PC-9 (cell line): ENCODE results near the gene NCR3LG1. TPM values are rescaled to one million over a fixed set of nuclear protein-coding genes. Genes with fewer than 3 reads are reported as not detected.

Experiments
- BruUV-seq: library from RNA; stranded (reverse); fragments of 400-500 nt; replicated peaks from 2 replicates; lab custom pipeline; 2021; lab: Mats Ljungman, UMichigan
- CTCF ChIA-PET: fragments of 300-600 bp; sonication (Branson Sonifier 250); formaldehyde crosslinking; loops from one replicate; lab custom pipeline; 2022; ENCODE audit warnings: antibody characterized with exemption; lab: Charles Lee
- POLR2A ChIA-PET: fragments of 300-600 bp; sonication (Branson Sonifier 250); formaldehyde crosslinking; loops from one replicate; lab custom pipeline; 2022; ENCODE audit warnings: antibody characterized with exemption; ENCODE audit not compliant: unreplicated experiment; lab: Charles Lee
- DNase-seq, 2 experiments: peaks; one replicate each; pipeline versions ENCODE4 v3.0.0 to v3.0.0-alpha.2; 2015 to 2022; ENCODE audit warnings: mixed read lengths in 1 of 2
- H2AFZ ChIP-seq: fragments of 200-600 bp; sonication (generic); 2 replicates; pipeline ENCODE4 v1.8.1; 2017; ENCODE audit warnings: antibody characterized with exemption
- H3F3A ChIP-seq: fragments of 200-600 bp; sonication (generic); 2 replicates; pipeline ENCODE4 v1.8.1; 2017; ENCODE audit warnings: antibody characterized with exemption, mild to moderate bottlenecking, low read depth; ENCODE audit not compliant: insufficient read depth
- H3K27ac ChIP-seq: fragments of 200-600 bp; sonication (generic); 2 replicates; pipeline ENCODE4 v1.6.1; 2016; ENCODE audit warnings: mixed run types
- H3K27me3 ChIP-seq: fragments of 200-600 bp; sonication (generic); 2 replicates; pipeline ENCODE4 v1.6.1; 2016; ENCODE audit warnings: low read depth, mixed run types; ENCODE audit not compliant: insufficient read depth
- H3K36me3 ChIP-seq: fragments of 200-600 bp; sonication (generic); 2 replicates; pipeline ENCODE4 v1.6.1; 2016; ENCODE audit warnings: low read depth, mixed run types
- H3K4me1 ChIP-seq: fragments of 200-600 bp; sonication (generic); replicated peaks from 2 replicates; pipeline ENCODE4 v1.6.1; 2016; ENCODE audit warnings: mixed run types; ENCODE audit not compliant: insufficient read depth
- H3K4me2 ChIP-seq: fragments of 200-600 bp; sonication (generic); 2 replicates; pipeline ENCODE4 v1.6.1; 2017; ENCODE audit warnings: mixed run types
- H3K4me3 ChIP-seq: fragments of 200-600 bp; sonication (generic); 2 replicates; pipeline ENCODE4 v1.6.1; 2016; ENCODE audit warnings: mixed run types
- H3K79me2 ChIP-seq: fragments of 200-600 bp; sonication (generic); 2 replicates; pipeline ENCODE4 v1.6.1; 2017; ENCODE audit warnings: low read depth, mixed run types
- H3K9me2 ChIP-seq: fragments of 200-600 bp; sonication (generic); 2 replicates; pipeline ENCODE4 v1.8.1; 2017; ENCODE audit warnings: mild to moderate bottlenecking; ENCODE audit not compliant: insufficient read depth
- H3K9me3 ChIP-seq: fragments of 200-600 bp; sonication (generic); 2 replicates; pipeline ENCODE4 v1.8.1; 2016; ENCODE audit warnings: low read depth; ENCODE audit not compliant: insufficient read depth
- H4K20me1 ChIP-seq: fragments of 200-600 bp; sonication (generic); 2 replicates; pipeline ENCODE4 v1.8.1; 2017; ENCODE audit not compliant: insufficient read depth
- EZH2 ChIP-seq: fragments of 200-600 bp; sonication (generic); IDR thresholded peaks from 2 replicates; pipeline ENCODE4 v1.8.0; 2017; ENCODE audit warnings: antibody characterized with exemption, low read depth
- intact Hi-C: fragments of 100-400 bp; cut with micrococcal nuclease; formaldehyde crosslinking; loops from one replicate; pipeline ENCODE4 v1.10.0; 2022; ENCODE audit not compliant: unreplicated experiment
- total RNA-seq: library from RNA; stranded (reverse); gene quantifications from 2 replicates; pipeline ENCODE4 v1.2.3, GENCODE V29; 2021
- TF ChIP-seq, protein P1 (sequence below): fragments of 200-600 bp; sonication (generic); conservative IDR thresholded peaks from 2 replicates; pipeline ENCODE4 v1.6.1; 2017; ENCODE audit warnings: mixed run types, antibody characterized with exemption, mild to moderate bottlenecking, moderate library complexity

The NCR3LG1 gene
- total RNA-seq, 1 experiment from 2014 or later, result 0.33 TPM

DNA sequence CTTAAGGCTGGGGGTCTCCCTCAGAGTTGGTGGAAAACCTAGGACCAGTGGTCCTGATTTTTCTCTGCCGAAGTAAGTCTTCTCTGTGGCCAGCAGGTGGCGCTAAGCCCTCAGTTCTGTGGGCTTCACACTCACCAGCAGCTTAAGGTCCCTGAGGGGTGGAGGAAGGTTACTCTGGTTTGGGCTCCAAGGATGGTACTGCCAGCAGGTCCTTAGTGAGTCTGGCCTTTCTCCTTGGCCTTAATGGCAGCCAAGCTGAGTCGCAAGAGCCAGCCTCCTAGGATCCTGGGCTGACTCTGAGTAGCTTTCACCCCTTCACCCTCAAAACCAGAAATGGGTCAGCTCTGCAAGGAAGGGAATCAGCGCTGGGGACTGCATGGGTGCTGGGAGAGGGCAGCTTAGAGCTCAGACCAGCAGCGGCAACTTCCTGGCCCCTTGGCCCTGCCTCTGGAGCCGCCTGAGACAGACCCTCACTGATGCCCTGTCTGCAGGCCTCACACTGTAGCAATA is 32.5 kb downstream of the NCR3LG1 start:
- ChIA-PET CTCF (interaction anchor here (0.5 to 1.3 kb wide), 4 partner anchors 87 to 591 kb away, joined by 3 to 6 read pairs (median 4); no protein-coding TSS in a partner anchor), POLR2A (no interaction called here)
- TF ChIP-seq, protein P1, sequence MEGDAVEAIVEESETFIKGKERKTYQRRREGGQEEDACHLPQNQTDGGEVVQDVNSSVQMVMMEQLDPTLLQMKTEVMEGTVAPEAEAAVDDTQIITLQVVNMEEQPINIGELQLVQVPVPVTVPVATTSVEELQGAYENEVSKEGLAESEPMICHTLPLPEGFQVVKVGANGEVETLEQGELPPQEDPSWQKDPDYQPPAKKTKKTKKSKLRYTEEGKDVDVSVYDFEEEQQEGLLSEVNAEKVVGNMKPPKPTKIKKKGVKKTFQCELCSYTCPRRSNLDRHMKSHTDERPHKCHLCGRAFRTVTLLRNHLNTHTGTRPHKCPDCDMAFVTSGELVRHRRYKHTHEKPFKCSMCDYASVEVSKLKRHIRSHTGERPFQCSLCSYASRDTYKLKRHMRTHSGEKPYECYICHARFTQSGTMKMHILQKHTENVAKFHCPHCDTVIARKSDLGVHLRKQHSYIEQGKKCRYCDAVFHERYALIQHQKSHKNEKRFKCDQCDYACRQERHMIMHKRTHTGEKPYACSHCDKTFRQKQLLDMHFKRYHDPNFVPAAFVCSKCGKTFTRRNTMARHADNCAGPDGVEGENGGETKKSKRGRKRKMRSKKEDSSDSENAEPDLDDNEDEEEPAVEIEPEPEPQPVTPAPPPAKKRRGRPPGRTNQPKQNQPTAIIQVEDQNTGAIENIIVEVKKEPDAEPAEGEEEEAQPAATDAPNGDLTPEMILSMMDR, result peak; percentile 95
- TF ChIP-seq EZH2, result no peak
- Histone ChIP-seq H3K79me2 (no peaks in the 10 kb centered on the region), H3K9me3 (no peaks in the 10 kb centered on the region), H3K4me1 (no peaks in the 10 kb centered on the region), H3K4me3 (no peak overlapping the region), H3K4me2 (no peak overlapping the region), H4K20me1 (peaks cover 6% of the 10 kb centered on the region; the same call in 1 of the 2 replicates), H2AFZ (no peak overlapping the region), H3K27ac (no peak overlapping the region), H3K9me2 (no peaks in the 10 kb centered on the region), H3K27me3 (no peaks in the 10 kb centered on the region), H3K36me3 (no peaks in the 10 kb centered on the region), H3F3A (no peaks in the 10 kb centered on the region)
- BruUV-seq, result no TSS peak
- peak; percentile 54 to 60 for DNase-seq
- intact Hi-C loops, result loop anchor here (2.0 kb wide), 1 partner anchor 153 kb away; no protein-coding TSS in a partner anchor

DNA sequence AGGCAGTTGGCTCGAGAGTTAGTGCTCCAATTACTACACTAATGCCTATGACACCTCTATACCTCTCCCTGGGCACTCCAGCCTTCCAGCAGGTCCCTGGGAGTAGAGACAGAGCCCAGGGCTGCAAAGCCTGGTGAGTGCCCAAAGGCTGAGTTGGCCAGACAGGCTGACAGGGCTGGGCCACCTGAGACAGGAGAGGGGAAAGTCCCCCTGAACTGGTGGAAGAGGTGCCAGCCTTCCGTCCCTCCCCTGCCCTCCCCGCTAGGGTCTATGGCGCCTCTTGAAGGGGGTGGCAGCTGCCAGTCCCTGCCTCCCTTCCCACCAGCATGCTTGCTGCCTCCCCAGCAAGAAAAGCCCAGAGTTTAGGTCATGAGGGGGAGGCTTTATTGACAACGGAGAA is 33.9 kb downstream of the NCR3LG1 start:
- ChIA-PET POLR2A (no interaction called here), CTCF (no interaction called here)
- intact Hi-C loops, result loop anchor here (2.0 to 5.0 kb wide), 2 partner anchors 155 to 592 kb away; no protein-coding TSS in a partner anchor
- Histone ChIP-seq H3K79me2 (no peaks in the 10 kb centered on the region), H4K20me1 (peaks cover 6% of the 10 kb centered on the region; the same call in 1 of the 2 replicates), H2AFZ (no peak overlapping the region), H3K4me1 (no peaks in the 10 kb centered on the region), H3K4me2 (no peak overlapping the region), H3K36me3 (no peaks in the 10 kb centered on the region), H3K27ac (no peak overlapping the region), H3K9me2 (no peaks in the 10 kb centered on the region), H3F3A (0 out of 2 replicates have a peak, but pooled peaks cover 5% of the 10 kb centered on the region), H3K27me3 (no peaks in the 10 kb centered on the region; the same call in 1 of the 2 replicates), H3K4me3 (no peak overlapping the region), H3K9me3 (no peaks in the 10 kb centered on the region)
- no peak for DNase-seq
- no peak for TF ChIP-seq EZH2
- TF ChIP-seq, protein P1, result no peak
- no TSS peak for BruUV-seq

DNA sequence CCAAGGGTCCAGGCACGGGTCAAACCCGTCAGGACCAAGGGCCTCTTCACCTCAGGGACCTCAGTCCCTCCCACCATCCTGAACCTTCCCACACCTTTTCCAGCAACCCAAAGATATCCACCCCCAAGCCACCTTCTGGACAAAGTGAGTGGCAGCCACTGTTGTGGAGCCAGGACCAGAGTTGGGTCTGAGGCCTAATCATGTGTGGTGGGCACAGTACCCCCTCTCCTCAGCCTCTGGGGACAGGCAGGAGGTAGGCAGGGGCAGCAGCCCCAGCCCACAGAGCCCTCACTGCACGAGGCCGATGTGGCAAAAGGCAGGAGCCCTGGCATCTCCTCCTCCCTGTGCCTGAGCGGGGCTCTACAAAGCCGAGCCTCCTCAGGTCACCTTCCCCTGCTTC is 34.3 kb downstream of the NCR3LG1 start:
- no TSS peak for BruUV-seq
- intact Hi-C loops, result loop anchor here (1.0 to 5.0 kb wide), 4 partner anchors 118 to 591 kb away; no protein-coding TSS in a partner anchor

More for the DNA sequence above, 34.3 kb downstream of the NCR3LG1 start:
- no peak overlapping the region for H3K4me2 ChIP-seq
- ChIA-PET POLR2A (no interaction called here), CTCF (no interaction called here)
- no peaks in the 10 kb centered on the region for H3K36me3 ChIP-seq
- no peaks in the 10 kb centered on the region for H3K4me1 ChIP-seq
- no peaks in the 10 kb centered on the region for H3K79me2 ChIP-seq
- H2AFZ ChIP-seq, result no peak overlapping the region
- no peak for DNase-seq
- H3F3A ChIP-seq, result 0 out of 2 replicates have a peak, but pooled peaks cover 5% of the 10 kb centered on the region
- no peak for TF ChIP-seq EZH2
- TF ChIP-seq, protein P1, result no peak
- no peaks in the 10 kb centered on the region; the same call in 1 of the 2 replicates for H3K27me3 ChIP-seq
- no peak overlapping the region for H3K4me3 ChIP-seq
- peaks cover 6% of the 10 kb centered on the region; the same call in 1 of the 2 replicates for H4K20me1 ChIP-seq
- H3K27ac ChIP-seq, result no peak overlapping the region
- no peaks in the 10 kb centered on the region for H3K9me3 ChIP-seq
- H3K9me2 ChIP-seq, result no peaks in the 10 kb centered on the region
